ENCODE data around the gene RBCK1.
"Not testable (repeated sequence)": the region's sequence is repeated elsewhere in the genome, so short reads cannot be mapped to it uniquely, and the experiment has no call there.

Gene RBCK1

DNA sequence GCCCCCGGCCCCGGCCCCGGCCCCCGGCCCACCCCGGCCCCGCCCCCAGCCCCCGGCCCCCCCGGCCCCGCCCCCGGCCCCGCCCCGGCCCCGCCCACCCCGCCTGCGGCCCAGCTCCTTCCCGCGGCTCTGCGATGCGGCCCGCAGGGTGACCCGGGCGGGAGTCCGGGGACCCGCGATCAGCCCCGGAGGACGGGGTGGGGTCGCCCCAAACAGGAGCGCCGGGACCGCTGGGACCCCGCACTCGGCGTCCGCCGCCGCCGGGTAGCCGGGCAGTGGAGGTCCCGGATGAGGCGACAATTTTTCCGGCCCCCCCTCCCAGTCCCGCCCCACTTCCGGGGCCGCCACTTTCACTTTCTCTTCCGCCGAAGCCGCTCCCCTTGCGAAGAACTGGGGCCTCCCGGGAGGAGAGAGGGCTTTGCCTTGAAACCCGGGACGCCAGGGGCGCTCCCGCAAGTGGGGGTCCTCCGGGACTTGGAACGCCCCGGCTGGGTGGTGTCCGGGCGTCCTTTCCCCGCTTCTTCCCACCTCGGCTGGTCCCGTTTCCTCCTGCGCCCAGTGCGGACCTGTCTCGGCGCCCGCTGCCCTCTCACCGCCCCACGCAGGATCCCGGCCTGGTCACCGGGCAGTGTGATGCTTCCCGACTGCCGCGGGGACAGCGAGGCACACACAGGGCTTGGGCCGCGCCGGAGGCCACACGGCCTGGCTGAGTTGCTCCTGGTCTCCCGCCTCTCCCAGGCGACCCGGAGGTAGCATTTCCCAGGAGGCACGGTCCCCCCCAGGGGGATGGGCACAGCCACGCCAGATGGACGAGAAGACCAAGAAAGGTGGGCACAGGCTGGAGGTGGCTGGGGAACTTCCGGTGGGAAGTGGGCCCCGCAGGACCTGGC is at the start of gene RBCK1:
Gene RBCK1, plus strand, starts transcription at position 347 of the 890 bp plus-strand sequence. Its CDS starts 459 bp downstream, at position 806.
- FAIRE-seq (no peak), DNase-seq (ENCODE audit: low spot score) (peak; percentile 95)

DNA sequence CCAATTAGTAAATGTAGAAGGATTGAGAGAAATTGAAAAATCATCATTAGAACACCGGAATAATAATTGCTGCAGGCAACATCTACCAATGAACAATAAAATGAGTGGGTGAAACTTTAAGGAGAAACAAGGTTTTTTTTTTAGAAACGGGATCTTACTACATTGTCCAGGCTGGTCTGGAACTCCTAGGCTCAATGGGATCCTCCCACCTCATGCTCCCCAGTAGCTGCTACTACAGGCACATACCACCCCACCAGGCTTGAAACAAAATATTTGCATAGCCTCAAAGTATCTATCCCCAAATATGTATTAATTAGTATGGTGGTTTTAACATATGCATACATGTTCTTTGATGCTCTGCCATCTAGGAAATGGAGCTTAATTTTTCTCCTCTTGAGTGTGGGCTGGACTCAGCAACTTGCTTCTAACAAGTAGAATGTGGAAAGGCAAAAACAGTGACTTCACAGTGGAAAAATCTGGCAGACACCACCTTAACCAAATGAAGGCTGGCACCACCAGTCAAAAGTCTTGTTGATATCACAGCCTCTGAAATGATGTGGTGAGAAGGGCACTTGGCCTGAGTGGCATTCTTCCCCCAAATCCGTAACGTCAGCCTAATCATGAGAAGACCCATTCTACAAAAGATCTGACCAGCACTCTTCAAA is 49.1 kb upstream of the RBCK1 start:
- FAIRE-seq (no peak), DNase-seq (ENCODE audit: low spot score) (no peak)

DNA sequence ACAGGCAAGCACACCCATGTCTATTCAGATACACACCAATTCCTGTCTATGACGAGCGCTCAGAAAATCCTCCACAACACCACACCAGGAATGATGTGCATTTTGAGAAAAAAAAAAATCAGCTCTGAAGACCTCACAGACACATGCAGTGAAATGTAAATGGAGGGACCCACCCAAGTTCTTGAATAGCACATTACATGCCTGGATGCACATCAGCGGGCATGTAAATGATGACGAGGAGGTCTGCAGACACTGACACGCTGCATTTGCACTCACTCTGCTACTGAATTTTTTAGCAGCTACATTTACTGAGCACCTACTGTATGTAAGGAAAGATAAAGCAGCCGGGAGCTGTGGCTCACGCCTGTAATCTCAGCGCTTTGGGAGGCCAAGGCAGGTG is 46.5 kb upstream of the RBCK1 start:
- FAIRE-seq (no peak), DNase-seq (ENCODE audit: low spot score) (no peak)

DNA sequence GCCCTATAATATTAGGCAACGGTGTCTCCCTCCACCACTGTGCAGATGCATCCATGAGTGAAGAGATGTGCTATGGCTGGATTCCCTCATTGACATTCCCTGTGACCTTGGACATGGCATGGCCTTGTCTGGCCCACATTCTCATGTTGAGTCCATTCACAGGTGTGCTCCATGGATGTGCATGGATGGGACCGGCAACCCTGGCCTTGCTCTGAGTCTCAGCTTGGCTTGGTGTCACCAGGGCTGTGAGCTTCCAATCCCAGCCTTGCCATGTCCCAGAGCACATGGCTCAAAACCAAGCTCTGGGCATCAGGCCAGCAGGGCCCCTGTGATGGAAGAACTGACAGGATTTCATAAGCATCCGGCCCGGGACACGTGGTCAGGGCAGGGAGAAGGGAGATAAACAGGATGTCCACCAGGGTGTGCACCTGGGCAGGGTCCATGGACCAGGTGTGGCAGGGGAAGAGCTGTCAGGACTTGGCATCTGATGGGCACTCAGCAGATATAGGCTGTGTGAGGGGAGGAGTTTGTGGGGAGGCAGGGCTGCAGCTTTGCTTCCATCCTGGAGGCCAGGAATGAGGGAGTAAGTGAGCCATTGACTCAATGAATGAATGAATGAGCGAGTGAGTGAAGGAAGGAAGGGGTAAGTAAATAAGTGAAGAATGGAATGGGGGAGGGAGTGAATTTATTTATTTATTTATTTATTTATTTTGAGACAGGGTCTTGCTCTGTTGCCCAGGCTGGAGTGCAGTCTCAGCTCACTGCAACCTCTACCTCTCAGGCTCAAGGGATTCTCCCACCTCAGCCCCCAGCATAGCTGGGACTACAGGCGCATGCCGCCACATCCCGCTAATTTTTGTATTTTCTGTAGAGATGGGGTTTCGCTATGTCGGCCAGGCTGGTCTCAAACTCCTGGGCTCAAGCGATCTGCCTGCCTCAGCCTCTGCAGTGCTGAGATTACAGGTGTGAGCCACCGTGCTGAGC is 45.5 kb upstream of the RBCK1 start:
- no peak for FAIRE-seq
- peak; percentile 75 for DNase-seq (ENCODE audit: low spot score)

DNA sequence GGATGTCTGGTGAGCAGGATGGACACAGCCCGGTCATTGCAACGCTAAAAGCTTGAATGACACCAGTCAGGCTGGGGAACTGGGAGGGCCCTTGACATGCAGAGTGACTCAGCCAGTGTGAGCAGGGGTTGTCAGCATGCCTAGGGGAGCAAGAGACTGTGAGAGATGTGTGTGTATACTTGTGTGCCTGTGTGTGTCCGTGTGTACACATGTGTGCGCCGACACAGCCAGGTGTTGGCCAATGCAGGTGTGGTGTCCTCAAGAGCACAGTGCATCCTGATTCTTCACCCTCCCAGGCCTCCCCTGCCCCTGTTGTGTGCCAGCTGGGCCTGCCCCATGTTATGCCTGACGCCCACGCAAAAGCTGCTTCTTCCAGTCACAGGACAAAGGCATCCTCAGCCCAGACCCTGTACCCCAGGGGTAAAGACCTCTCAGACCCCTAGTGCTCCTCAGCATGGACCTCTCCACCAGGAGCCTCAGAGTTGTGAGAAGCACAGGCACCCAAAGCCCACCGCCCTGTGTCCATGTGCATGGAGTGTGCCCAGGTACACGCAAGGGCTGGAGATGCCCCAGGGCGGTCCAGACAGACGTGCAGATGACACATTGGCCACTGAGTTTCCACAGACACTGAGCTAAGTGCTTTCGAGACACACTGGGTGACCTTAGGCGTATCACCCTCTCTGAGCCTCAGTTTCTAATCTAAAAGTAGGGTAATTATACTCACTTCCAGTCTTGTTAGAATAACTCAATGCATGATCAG is 44.6 kb upstream of the RBCK1 start:
- FAIRE-seq (no peak), DNase-seq (ENCODE audit: low spot score) (no peak)

DNA sequence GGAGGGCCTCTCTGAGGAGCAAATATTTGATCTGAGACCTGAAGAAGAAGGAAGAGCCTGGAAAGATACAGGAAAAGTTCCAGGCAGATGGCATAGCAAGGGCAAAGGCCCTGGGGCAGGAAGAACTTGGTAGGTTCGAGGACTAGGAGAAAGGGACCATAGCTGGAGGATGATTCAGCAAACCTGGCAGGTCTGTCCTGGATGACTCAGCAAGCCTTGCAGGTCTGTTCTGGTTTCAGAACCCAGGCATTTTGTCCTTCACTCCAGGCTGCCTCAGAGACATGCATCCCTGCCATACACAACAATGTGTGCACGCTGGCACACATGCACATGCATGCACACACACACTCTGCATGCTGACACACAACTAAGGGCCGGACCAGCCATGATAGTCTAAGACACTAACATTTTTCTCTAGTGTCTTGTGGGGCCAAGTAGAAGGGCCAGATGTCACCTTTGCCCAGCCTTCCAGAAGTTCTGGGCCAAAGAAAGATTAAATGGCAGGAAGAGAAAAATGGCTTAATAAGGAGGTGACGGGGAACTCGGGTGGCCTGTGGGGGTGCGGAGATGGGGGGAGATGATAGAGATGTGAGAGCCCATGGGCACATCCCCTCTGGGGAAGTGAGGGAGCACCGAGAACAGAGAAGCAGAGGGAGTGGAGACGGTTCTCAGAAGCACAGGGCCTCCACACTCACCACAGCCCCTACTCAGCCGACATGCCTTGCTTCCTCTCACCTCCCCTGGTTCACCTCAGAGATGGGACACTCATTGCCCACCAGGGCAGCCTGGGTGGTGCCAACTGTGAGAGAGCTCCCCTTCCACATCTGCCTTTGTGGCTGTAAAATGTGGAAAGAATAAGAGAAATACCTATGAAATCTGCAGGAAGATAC is 42.9 kb upstream of the RBCK1 start:
- FAIRE-seq (no peak), DNase-seq (ENCODE audit: low spot score) (no peak)

DNA sequence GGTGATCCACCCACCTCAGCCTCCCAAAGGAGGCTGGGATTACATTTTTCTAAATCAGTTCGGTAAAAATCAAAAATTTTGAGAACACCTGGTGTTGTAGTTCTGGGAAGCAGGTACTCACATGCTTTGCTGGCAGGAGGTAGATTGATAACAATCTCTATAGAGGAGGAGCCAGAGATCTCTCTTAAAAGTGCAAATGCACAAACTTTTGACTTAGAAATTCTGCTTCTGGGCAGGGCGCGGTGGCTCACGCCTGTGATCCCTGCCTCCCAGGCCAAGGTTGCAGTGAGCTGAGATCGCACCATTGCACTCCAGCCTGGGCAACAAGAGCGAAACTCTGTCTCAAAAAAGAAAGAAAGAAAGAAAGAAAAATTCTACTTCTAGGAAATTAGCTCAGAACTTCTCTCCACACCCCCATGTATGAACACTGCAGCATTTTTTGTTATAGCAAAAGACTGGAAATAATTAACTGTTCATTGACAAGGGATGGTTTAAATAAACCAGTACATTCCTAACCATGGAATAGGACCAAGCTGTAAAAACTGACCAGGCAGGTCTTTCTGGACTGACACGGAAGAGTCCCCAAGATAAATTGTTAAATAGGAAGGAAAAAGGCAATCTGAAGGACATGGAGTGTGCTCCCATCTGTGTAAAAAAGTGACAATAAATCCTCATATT is 41.9 kb upstream of the RBCK1 start:
- FAIRE-seq = no peak
- no peak for DNase-seq (ENCODE audit: low spot score)

DNA sequence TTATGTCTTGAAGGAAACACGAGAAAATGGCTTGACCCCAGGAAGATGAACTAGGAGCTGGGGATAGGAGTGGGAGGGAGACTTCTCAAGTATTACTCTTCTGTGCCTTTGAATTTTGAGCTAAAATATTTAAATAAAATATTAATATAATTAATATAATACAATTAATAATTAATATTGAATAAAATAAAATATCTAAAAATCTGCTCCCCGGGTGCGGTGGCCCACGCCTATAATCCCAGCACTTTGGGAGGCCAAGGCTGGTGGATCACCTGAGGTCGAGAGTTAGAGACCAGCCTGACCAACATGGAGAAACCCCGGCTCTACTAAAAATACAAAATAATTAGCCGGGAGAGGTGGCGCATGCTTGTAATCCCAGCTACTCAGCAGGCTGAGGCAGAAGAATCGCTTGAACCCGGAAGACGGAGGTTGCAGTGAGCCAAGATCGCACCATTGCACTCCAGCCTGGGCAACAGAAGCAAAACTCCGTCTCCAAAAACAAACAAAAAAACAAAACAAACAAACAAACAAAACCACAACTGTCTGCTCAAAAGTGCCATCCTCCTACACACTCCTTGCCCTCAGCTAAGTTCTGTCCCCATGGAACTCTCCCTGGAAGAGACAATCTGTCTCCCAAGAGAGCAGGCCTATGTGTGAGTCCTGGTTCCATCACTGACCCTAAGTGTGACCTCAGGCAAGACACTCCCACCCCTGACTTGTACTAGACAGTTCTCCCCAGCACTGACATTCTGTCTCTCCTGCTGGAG is 41.2 kb upstream of the RBCK1 start:
- DNase-seq (ENCODE audit: low spot score) (no peak), FAIRE-seq (no peak)

DNA sequence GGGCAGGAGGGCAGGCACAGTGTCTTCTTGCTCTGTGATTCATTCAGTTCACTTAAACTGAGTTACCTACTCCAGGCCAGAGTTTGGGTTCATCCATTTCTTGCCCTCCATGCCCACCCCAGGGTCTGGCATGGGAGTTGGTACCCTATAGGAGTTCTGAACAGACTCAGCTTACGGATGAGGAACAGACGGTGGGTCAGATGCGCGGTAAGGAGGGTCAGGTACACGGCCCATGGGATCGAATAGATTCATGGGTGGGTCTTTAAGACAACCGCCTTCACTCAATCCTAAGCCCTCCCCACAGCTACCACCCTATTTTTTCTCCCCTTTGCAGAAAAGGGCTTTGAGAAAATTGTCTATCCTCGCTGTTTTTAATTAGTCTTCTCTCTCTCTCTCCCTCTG is 40.6 kb upstream of the RBCK1 start:
- DNase-seq (ENCODE audit: low spot score) (no peak), FAIRE-seq (no peak)

DNA sequence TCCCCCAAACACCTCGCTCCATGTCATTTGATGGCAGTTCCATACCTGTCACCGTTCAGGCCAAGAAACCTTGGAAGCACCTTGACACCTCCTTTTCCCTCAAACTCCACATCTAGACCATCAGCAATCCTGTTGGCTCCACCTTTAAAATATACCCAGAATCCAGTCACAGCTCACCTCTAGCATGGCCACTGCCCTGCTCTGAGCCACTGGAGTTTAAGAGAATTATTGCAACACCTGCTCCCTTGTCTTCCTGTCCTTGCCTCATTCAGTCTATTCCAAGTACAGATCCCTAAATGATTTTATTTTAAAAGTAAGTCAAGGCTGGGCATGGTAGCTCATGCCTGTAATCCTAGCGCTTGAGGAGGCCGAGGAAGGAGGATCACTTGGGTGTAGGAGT is 39.2 kb upstream of the RBCK1 start:
- DNase-seq (ENCODE audit: low spot score) (no peak), FAIRE-seq (no peak)

DNA sequence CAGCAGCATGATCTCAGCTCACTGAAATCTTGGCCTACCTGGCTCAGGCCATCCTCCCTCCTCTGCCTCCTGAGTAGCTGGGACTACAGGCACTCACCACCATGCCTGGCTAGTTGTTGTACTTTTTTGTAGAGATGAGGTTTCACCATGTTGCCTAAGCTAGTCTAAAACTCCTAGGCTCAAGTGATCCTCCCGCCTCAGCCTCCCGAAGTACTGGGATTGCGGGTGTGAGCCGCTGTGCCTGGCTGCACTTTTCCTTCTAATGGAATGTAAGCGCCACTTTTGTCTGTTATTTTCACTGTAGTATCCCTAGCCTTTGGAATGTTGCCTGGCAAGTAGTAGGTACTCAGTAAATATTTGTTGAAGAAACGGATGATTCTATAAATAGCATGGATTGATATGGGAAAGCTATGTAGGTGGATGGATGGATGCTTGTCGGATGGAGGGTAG is 37.9 kb upstream of the RBCK1 start:
- FAIRE-seq = no peak
- no peak for DNase-seq (ENCODE audit: low spot score)

DNA sequence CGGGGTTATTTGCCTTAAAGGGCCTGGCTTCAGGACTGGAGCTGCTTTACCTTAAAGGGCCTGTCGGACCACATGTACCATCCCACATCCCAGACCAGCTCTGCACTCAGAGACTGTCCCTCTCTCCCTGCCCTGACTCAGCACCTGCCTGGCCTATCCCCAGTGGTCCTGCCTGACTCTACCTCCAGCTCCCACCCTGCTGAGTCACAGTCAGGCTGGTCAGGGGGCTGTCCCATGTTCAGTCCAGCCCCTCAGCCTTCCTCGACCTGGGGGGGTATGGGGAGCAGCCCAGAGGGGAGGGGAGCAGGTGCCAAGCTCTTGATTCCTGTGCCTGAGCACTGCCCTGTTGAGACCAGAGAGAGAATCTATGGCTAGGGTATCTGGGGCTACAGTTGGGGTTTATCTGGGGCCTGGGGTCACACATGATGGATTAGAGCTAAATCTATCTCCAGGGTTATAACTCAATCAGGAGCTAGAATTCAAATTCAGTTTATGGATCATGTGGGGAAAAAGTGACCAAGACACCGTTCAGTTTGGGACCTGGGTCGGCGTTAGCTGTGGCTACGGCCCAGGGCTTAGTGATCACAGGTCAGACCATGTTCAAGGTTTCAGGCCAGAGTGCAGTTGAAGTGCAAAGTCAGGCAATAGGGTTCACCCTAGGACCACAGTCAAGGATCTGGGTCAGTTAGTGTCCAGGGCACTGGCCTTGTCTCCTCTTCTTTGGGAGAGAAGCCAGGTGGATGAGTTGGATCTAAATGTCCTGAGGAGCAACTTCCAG is 36.9 kb upstream of the RBCK1 start:
- FAIRE-seq = no peak
- DNase-seq (ENCODE audit: low spot score) = no peak

DNA sequence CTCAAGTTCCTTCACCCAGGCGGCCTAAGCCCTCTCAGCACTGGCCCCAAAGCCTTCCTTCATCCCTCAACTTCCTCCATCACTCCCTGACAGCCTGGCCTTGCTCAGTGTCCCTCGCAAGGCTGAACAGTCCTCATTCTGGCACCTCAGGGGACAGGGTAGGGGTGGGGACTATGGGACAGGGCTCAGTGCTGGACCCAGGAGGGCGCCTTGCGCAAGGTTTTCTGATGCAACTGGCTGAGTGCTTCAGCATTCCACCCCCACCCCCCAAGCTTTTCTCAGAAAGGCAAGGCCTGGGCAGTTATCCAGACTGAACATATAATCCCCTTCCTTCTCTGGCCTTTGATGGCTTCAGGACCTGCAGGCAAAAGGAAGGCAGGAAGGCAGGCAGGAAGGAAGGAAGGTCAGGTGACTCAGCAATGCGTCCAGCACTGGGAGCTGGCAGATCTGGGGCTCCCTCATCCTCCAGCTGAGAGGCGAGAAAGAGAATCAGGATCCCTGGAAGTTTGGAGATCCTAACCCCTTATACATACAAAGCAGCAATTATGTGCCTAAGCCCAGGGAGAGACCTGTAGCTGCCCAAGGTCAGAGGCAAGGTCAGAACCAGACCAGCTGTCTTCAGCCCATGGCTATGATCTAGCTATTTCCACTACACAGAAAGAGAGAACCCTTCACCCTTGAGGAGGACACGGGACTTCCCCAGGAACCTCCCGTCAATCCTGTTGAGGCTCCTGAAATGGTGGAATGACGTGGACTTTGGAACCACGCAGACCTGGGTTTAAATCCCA is 36.1 kb upstream of the RBCK1 start:
- DNase-seq (ENCODE audit: low spot score) (no peak), FAIRE-seq (no peak)

DNA sequence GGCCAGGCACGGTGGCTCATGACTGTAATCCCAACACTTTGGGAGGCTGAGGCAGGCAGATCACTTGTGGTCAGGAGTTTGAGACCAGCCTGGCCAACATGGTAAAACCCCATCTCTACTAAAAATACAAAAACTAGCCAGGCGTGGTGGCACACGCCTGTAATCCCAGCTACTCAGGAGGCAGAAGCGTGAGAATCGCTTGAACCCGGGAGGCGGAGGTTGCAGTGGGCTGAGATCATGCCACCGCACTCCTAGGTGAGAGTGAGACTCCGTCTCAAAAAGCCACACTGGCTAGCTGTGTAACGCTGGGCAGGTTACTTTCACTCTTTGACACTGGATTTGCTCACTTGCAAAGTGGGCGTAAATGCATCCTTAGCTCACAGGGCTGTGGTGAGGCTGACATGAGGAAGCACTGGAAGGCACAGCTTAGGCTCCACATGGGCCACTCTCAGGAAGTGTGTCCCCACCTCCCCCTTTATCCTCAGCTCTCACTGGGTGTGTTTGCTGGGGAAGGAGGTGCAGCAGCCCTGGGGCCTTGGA is 35.5 kb upstream of the RBCK1 start:
- DNase-seq (ENCODE audit: low spot score); FAIRE-seq: not testable (repeated sequence)

DNA sequence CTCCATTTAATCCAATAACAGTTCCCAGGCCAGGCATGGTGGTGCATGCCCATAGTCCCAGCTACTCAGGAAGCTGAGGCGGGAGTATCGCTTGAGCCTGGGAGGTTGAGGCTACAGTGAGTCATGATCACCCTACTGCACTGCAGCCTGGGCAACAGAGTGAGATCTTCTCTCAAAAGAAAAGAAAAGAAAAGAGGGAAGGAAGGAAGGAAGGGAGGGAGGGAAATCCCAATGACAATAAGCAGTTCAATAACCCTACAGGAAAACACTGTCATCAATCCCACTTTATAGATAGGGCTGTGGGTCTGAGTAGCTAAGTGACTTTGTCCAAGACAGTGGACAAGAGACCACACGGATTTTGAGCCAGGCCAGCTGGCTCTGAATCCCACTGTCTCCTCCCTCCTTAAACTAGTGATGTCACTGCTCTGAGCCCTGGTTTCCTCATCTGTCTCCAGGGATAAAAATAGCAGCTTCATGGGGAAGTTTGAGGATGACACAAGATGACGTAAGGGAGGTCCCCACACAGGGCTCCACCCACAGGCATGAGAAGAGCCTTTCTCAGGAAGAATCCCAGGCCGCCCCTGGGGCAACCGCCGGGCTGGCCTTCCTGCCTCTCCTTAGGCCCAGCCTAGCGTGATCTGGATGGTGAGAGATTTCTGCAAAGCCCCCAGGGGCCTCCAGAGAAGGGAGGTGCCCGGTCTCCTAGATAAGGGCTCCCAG is 34.8 kb upstream of the RBCK1 start:
- FAIRE-seq = no peak

More for the DNA sequence above, 34.8 kb upstream of the RBCK1 start:
- no peak for DNase-seq (ENCODE audit: low spot score)

Measured in urothelium cell line (cell line).